Sigmoid colon (tissue), 7 donors: ENCODE results near the gene ABLIM2. TPM values are rescaled to one million over a fixed set of nuclear protein-coding genes. Genes with fewer than 3 reads are reported as not detected.

Experiments used
- DNase-seq: peaks from one replicate; pipeline ENCODE4 v3.0.0-alpha.2; 2019
- H3K27ac ChIP-seq, 4 donors: fragments of 200-600 bp; sonication (generic); one replicate each; pipeline ENCODE4 v1.5.1; 2016 to 2019; ENCODE audit warnings: mild to moderate bottlenecking in 1 of 4
- H3K27me3 ChIP-seq, 3 donors: fragments of 200-600 bp; sonication (generic); one replicate each; pipeline ENCODE4 v1.5.1; 2019; ENCODE audit warnings: mild to moderate bottlenecking in 1 of 3
- H3K36me3 ChIP-seq, 4 donors: fragments of 200-600 bp; sonication (generic); one replicate each; pipeline ENCODE4 v1.5.1; 2016 to 2019
- H3K4me1 ChIP-seq, 4 donors: fragments of 200-600 bp; sonication (generic); one replicate each; pipeline ENCODE4 v1.5.1; 2017 to 2019
- H3K4me3 ChIP-seq, 4 donors: fragments of 200-600 bp; sonication (generic); one replicate each; pipeline ENCODE4 v1.5.1; 2017 to 2019; ENCODE audit warnings: mild to moderate bottlenecking in 2 of 4, moderate library complexity in 1 of 4
- H3K9me3 ChIP-seq, 4 donors: fragments of 200-600 bp in 3 of 4; sonication (generic) in 3 of 4; one replicate each; pipeline versions ENCODE4 v1.5.1 to v1.6.1; 2013 to 2019
- EP300 ChIP-seq, 4 donors: sonication (generic); formaldehyde crosslinking; IDR thresholded peaks; one replicate each; pipeline ENCODE4 v1.6.1; 2017; ENCODE audit warnings: antibody characterized with exemption in 4 of 4
- POLR2A ChIP-seq, 2 donors: fragments of 450-650 bp; IDR thresholded peaks; one replicate each; pipeline ENCODE4 v1.6.1; 2016; ENCODE audit warnings: antibody characterized with exemption in 2 of 2, mild to moderate bottlenecking in 2 of 2, moderate library complexity in 2 of 2
- POLR2AphosphoS5 ChIP-seq, 4 donors: sonication (generic); formaldehyde crosslinking; IDR thresholded peaks; one replicate each; pipeline ENCODE4 v1.6.1; 2017; ENCODE audit warnings: antibody characterized with exemption in 4 of 4
- WGBS, 2 donors: extraction: QIAGEN DNeasy Blood & Tissue Kit; methylation state at CpG; one replicate each; pipeline ENCODE4 v1.1.7; 2013; 5-methylcytosine and 5-hydroxymethylcytosine counted together
- intact Hi-C: fragments of 100-400 bp; cut with DNase I; formaldehyde crosslinking; loops from one replicate; pipeline ENCODE4 v1.15.1; 2023
- polyA plus RNA-seq, 3 donors: library from polyadenylated mRNA; stranded (reverse); fragments of 200-250 nt; gene quantifications; one replicate each; pipeline ENCODE4 v1.2.3, GENCODE V29; 2013
- total RNA-seq, 4 donors: library from RNA; depleted of rRNA; stranded (reverse); fragments of >200 nt; gene quantifications; one replicate each; pipeline ENCODE4 v1.1.0, GENCODE V29; 2016
- TF ChIP-seq, protein P1 (sequence below), 4 experiments: fragments of 450-650 bp in 3 of 4; fragments of 200-600 bp in 1 of 4; IDR thresholded peaks; one replicate each; pipeline ENCODE4 v1.5.1; 2016 to 2019; ENCODE audit warnings: antibody characterized with exemption in 4 of 4, mild to moderate bottlenecking in 3 of 4, moderate library complexity in 2 of 4
- donor health status: healthy with polysubstance abuse.
- donor health status: Bipolar disorder and iron deficiency.
- donor health status: healthy.

ABLIM2 gene
- total and polyA plus RNA-seq, 7 donors, result 3.1 to 15.0 (median 7.4) TPM

DNA sequence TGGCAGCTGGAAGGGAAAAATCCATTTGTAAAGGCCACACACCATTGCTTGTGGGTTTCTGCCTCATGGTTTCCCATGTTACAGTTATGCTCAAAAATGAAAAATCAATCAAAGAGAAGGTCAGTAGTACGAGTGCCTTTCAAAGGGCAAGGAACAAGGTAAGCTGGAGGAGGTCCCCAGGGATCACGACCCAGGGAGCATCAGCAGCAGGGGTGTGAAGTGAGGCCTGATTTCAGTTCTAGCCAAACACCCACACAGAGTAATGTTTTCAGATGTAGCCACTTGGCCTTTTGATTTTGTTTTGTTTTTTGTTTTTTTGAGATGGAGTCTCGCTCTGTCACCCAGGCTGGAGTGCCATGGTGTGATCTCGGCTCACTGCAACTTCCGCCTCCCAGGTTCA lies 149.5 kb downstream of the ABLIM2 start:
- intact Hi-C loops, result no loop called here
- TF ChIP-seq POLR2AphosphoS5 (IDR thresholded peaks at IDR 0.05) (no peak), POLR2A (IDR thresholded peaks at IDR 0.05) (no peak), EP300 (IDR thresholded peaks at IDR 0.05) (no peak)
- TF ChIP-seq, protein P1, sequence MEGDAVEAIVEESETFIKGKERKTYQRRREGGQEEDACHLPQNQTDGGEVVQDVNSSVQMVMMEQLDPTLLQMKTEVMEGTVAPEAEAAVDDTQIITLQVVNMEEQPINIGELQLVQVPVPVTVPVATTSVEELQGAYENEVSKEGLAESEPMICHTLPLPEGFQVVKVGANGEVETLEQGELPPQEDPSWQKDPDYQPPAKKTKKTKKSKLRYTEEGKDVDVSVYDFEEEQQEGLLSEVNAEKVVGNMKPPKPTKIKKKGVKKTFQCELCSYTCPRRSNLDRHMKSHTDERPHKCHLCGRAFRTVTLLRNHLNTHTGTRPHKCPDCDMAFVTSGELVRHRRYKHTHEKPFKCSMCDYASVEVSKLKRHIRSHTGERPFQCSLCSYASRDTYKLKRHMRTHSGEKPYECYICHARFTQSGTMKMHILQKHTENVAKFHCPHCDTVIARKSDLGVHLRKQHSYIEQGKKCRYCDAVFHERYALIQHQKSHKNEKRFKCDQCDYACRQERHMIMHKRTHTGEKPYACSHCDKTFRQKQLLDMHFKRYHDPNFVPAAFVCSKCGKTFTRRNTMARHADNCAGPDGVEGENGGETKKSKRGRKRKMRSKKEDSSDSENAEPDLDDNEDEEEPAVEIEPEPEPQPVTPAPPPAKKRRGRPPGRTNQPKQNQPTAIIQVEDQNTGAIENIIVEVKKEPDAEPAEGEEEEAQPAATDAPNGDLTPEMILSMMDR (IDR thresholded peaks at IDR 0.05), result no peak
- Histone ChIP-seq H3K9me3 (no peaks in the 10 kb centered on the region), H3K36me3 (peaks cover 0 to 8% (median 0%) of the 10 kb centered on the region in 4 donors), H3K27me3 (no peaks in the 10 kb centered on the region), H3K4me1 (peaks cover 0 to 13% (median 10%) of the 10 kb centered on the region in 4 donors), H3K4me3 (no peak overlapping the region), H3K27ac (no peak overlapping the region)
- 87 to 92% methylated on average over 5 of the region's 5 CpGs for WGBS, 2 donors
- no peak for DNase-seq

DNA sequence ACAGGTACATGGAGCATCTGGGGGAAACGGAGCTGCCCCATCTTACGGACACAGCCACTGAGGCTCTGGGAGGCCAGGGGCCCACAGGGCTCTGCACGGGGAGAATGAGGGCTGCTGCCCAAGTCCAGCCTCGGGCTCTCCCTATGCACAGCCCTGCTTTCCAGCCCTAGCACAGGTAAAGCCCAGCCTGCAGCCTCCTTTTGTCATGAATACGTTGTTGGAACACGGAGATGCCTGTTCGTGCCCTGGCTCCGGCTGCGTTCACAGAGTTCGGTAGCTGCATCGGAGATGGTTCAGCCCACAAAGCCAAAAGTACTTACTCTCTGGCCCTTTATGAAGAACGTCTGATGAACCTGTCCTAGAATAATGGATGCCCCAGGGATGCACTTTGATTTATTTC lies 150.2 kb downstream of the ABLIM2 start:
- H3K36me3 ChIP-seq, result peaks cover 0 to 8% (median 0%) of the 10 kb centered on the region in 4 donors
- no peaks in the 10 kb centered on the region for H3K9me3 ChIP-seq
- no peak for TF ChIP-seq POLR2A (IDR thresholded peaks at IDR 0.05)
- TF ChIP-seq POLR2AphosphoS5 (IDR thresholded peaks at IDR 0.05), result no peak
- TF ChIP-seq, protein P1 (IDR thresholded peaks at IDR 0.05), result no peak
- no peak for TF ChIP-seq EP300 (IDR thresholded peaks at IDR 0.05)
- H3K4me3 ChIP-seq, result no peak overlapping the region
- H3K4me1 ChIP-seq, result peaks cover 0 to 13% (median 10%) of the 10 kb centered on the region in 4 donors
- H3K27ac ChIP-seq, result no peak overlapping the region
- H3K27me3 ChIP-seq, result no peaks in the 10 kb centered on the region
- no peak for DNase-seq
- WGBS, 2 donors, result 88 to 90% methylated on average over 12 of the region's 12 CpGs
- intact Hi-C loops, result no loop called here

DNA sequence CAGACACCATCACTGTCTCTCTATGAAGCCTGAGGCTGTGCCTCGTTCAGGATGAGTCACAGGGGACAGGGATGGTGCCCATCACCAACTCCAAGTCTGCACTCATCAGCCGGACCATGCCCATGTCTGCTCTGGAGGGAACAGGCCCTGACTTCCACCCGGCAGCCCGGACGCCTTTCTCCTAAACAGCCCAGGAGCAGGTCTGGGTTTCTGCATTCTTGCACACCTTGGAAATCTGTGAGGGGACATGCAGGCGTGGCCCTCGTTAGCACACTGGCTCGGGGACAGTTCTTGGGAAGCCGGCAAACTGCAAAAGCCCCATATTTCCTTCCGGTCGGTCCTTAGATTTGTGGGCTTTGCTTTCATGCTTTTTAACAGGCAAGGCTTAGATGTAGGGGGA lies 151.0 kb downstream of the ABLIM2 start:
- Histone ChIP-seq H3K27ac (no peak overlapping the region), H3K36me3 (peaks cover 0 to 8% (median 0%) of the 10 kb centered on the region in 4 donors), H3K9me3 (no peaks in the 10 kb centered on the region), H3K4me1 (peaks cover 0 to 13% (median 10%) of the 10 kb centered on the region in 4 donors), H3K27me3 (no peaks in the 10 kb centered on the region), H3K4me3 (no peak overlapping the region)
- TF ChIP-seq POLR2A (IDR thresholded peaks at IDR 0.05) (no peak), POLR2AphosphoS5 (IDR thresholded peaks at IDR 0.05) (no peak), EP300 (IDR thresholded peaks at IDR 0.05) (no peak)
- TF ChIP-seq, protein P1 (IDR thresholded peaks at IDR 0.05), result no peak
- 88 to 90% methylated on average over 11 of the region's 11 CpGs for WGBS, 2 donors
- no peak for DNase-seq
- intact Hi-C loops, result no loop called here

DNA sequence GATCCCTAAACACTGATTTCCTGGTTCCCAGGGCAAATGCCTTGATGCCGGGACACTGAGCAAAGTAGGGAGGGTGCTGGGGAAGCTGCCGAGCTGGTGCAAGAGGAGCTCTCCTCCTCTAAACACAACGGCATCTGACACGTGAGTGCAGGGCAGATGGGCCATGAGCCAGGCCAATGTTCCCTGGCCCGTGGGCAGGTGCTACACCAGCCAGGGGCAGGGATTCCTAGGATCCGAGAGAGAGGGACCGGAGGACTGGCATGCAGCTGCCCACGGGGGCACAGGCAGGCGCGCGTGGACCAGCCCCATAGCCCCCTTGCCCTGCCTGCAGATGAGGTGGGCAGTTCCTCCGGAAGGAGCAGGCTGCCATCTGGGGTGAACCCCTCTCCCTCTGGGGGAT lies 152.1 kb downstream of the ABLIM2 start:
- Histone ChIP-seq H3K27me3 (no peaks in the 10 kb centered on the region), H3K4me1 (peaks cover 0 to 13% (median 10%) of the 10 kb centered on the region in 4 donors), H3K27ac (no peak overlapping the region), H3K36me3 (peaks cover 0 to 8% (median 0%) of the 10 kb centered on the region in 4 donors), H3K4me3 (no peak overlapping the region), H3K9me3 (no peaks in the 10 kb centered on the region)
- TF ChIP-seq EP300 (IDR thresholded peaks at IDR 0.05) (no peak), POLR2AphosphoS5 (IDR thresholded peaks at IDR 0.05) (no peak), POLR2A (IDR thresholded peaks at IDR 0.05) (no peak)
- TF ChIP-seq, protein P1 (IDR thresholded peaks at IDR 0.05), result no peak
- no peak for DNase-seq
- 56 to 67% methylated on average over 12 of the region's 12 CpGs for WGBS, 2 donors
- intact Hi-C loops, result no loop called here

DNA sequence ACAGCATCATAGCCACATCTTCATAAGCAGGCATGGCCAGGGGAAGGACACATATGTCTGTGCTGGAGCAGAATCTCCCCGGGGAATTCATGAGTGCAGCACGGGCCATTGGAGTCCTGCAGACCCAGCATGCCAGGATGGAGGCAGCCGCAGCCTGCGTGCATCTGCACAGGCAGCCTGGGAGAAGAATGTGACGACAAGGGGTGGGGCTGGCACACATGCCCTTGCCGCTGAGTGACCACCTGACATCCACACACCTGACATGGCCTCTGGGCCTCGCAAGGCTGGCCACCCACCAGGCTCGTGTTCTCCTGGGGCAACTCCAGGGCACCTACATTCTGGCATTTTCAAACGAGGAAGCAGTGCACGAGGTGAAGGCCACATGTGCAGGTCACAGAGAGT lies 152.8 kb downstream of the ABLIM2 start:
- no peaks in the 10 kb centered on the region for H3K27me3 ChIP-seq
- no peaks in the 10 kb centered on the region for H3K9me3 ChIP-seq
- 79 to 82% methylated on average over 10 of the region's 10 CpGs for WGBS, 2 donors
- H3K27ac ChIP-seq, result no peak overlapping the region
- peaks cover 0 to 9% (median 6%) of the 10 kb centered on the region in 4 donors for H3K4me1 ChIP-seq
- intact Hi-C loops, result no loop called here
- peaks cover 0 to 8% (median 0%) of the 10 kb centered on the region in 4 donors for H3K36me3 ChIP-seq
- no peak for DNase-seq
- H3K4me3 ChIP-seq, result no peak overlapping the region
- no peak for TF ChIP-seq EP300 (IDR thresholded peaks at IDR 0.05)
- no peak for TF ChIP-seq POLR2AphosphoS5 (IDR thresholded peaks at IDR 0.05)
- TF ChIP-seq, protein P1 (IDR thresholded peaks at IDR 0.05), result no peak
- TF ChIP-seq POLR2A (IDR thresholded peaks at IDR 0.05), result no peak
